Duodenal mucosa (tissue), 2 donors: ENCODE data around the gene NAB2.
"Not testable (repeated sequence)": the region's sequence is repeated elsewhere in the genome, so short reads cannot be mapped to it uniquely, and the experiment has no call there.

ENCODE experiments used
- H3K27ac ChIP-seq: one replicate; pipeline ENCODE4 v1.7.0; 2013; ENCODE audit warnings: low read depth, low read length
- H3K27me3 ChIP-seq, 2 donors: one replicate each; pipeline ENCODE4 v1.7.0; 2013; ENCODE audit warnings: low read length in 2 of 2, control low read depth in 1 of 2; ENCODE audit not compliant: insufficient read depth in 2 of 2, control insufficient read depth in 1 of 2
- H3K36me3 ChIP-seq, 2 donors: one replicate each; pipeline ENCODE4 v1.7.0; 2013; ENCODE audit warnings: low read length in 2 of 2, control low read depth in 1 of 2; ENCODE audit not compliant: insufficient read depth in 2 of 2, control insufficient read depth in 1 of 2
- H3K4me1 ChIP-seq, 2 donors: one replicate each; pipeline ENCODE4 v1.7.0; 2013; ENCODE audit warnings: low read length in 2 of 2, control low read depth in 1 of 2; ENCODE audit not compliant: insufficient read depth in 2 of 2, control insufficient read depth in 1 of 2
- H3K4me3 ChIP-seq, 2 donors: one replicate each; pipeline ENCODE4 v1.7.0; 2013; ENCODE audit warnings: low read length in 2 of 2, low read depth in 1 of 2
- H3K9ac ChIP-seq, 2 donors: one replicate each; pipeline ENCODE4 v1.7.0; 2013; ENCODE audit warnings: low read length in 2 of 2, low read depth in 1 of 2
- H3K9me3 ChIP-seq, 2 donors: one replicate each; pipeline ENCODE4 v1.7.0; 2013; ENCODE audit warnings: low read length in 2 of 2, control low read depth in 1 of 2; ENCODE audit not compliant: control insufficient read depth in 1 of 2

The NAB2 gene

GRCh38 chr12:57111031-57111734 lies 22.3 kb downstream of the NAB2 start, which contains the start of gene STAT6:
STAT6 (minus strand) TSS chr12:57111362; CDS start chr12:57108278, 3,084 bp downstream.
- H3K27ac ChIP-seq = peak within 1 kb of the TSS; percentile 99
- peaks cover 27 to 39% of the 10 kb centered on the region in 2 donors for H3K4me1 ChIP-seq
- no peaks in the 10 kb centered on the region for H3K27me3 ChIP-seq
- H3K9ac ChIP-seq = peak within 1 kb of the TSS; percentile 88 to 98
- peak within 1 kb of the TSS; percentile 73 to 98 for H3K4me3 ChIP-seq
- H3K36me3 ChIP-seq = peaks cover 10 to 21% of the 10 kb centered on the region in 2 donors
- no peaks in the 10 kb centered on the region for H3K9me3 ChIP-seq

GRCh38 chr12:57112492-57113294 lies 23.8 kb downstream of the NAB2 start:
- Histone ChIP-seq H3K36me3 (peaks cover 7% of the 10 kb centered on the region in 2 donors), H3K9me3 (no peaks in the 10 kb centered on the region), H3K4me1 (peaks cover 20 to 26% of the 10 kb centered on the region in 2 donors), H3K27ac (peak overlapping the region; percentile 99), H3K9ac (peak overlapping the region in 1 of 2 donors; percentile 98), H3K4me3 (peak overlapping the region; percentile 73 to 98), H3K27me3 (no peaks in the 10 kb centered on the region)

- Histone ChIP-seq H3K9me3 (no peaks in the 10 kb centered on the region), H3K9ac (no peak overlapping the region), H3K27me3 (no peaks in the 10 kb centered on the region), H3K27ac (no peak overlapping the region), H3K4me1 (peaks cover 4 to 5% of the 10 kb centered on the region in 2 donors), H3K4me3 (no peak overlapping the region), H3K36me3 (no peaks in the 10 kb centered on the region)
These were observed 27.8 kb downstream of the NAB2 start for GRCh38 chr12:57116580-57117281.

GRCh38 chr12:57118711-57119271 lies 29.9 kb downstream of the NAB2 start:
- H3K4me3 ChIP-seq = no peak overlapping the region
- no peak overlapping the region for H3K9ac ChIP-seq
- H3K27me3 ChIP-seq = no peaks in the 10 kb centered on the region
- H3K36me3 ChIP-seq = no peaks in the 10 kb centered on the region
- no peak overlapping the region for H3K27ac ChIP-seq
- peaks cover 0 to 4% of the 10 kb centered on the region in 2 donors for H3K4me1 ChIP-seq
- no peaks in the 10 kb centered on the region for H3K9me3 ChIP-seq

- no peak overlapping the region for H3K9ac ChIP-seq
- H3K4me1 ChIP-seq = peaks cover under 1 to 4% of the 10 kb centered on the region in 2 donors
- no peak overlapping the region for H3K27ac ChIP-seq
- no peaks in the 10 kb centered on the region for H3K9me3 ChIP-seq
- H3K27me3 ChIP-seq = no peaks in the 10 kb centered on the region
- no peaks in the 10 kb centered on the region for H3K36me3 ChIP-seq
- no peak overlapping the region for H3K4me3 ChIP-seq
These were observed 30.6 kb downstream of the NAB2 start for GRCh38 chr12:57119294-57120085.

GRCh38 chr12:57120718-57121117 lies 31.8 kb downstream of the NAB2 start:
- not testable (repeated sequence) for H3K27ac ChIP-seq, H3K36me3 ChIP-seq, H3K9me3 ChIP-seq, H3K4me3 ChIP-seq, H3K27me3 ChIP-seq, H3K4me1 ChIP-seq, H3K9ac ChIP-seq

GRCh38 chr12:57123813-57124212 lies 34.9 kb downstream of the NAB2 start:
- Histone ChIP-seq H3K27ac (no peak overlapping the region), H3K27me3 (no peaks in the 10 kb centered on the region), H3K9me3 (no peaks in the 10 kb centered on the region), H3K4me1 (peaks cover 10 to 13% of the 10 kb centered on the region in 2 donors), H3K4me3 (no peak overlapping the region), H3K36me3 (no peaks in the 10 kb centered on the region), H3K9ac (no peak overlapping the region)

- no peak overlapping the region for H3K9ac ChIP-seq
- H3K4me1 ChIP-seq = peaks cover 10 to 13% of the 10 kb centered on the region in 2 donors
- H3K4me3 ChIP-seq = no peak overlapping the region
- no peak overlapping the region for H3K27ac ChIP-seq
- H3K36me3 ChIP-seq = no peaks in the 10 kb centered on the region
- no peaks in the 10 kb centered on the region for H3K27me3 ChIP-seq
- H3K9me3 ChIP-seq = no peaks in the 10 kb centered on the region
These were observed 35.5 kb downstream of the NAB2 start for GRCh38 chr12:57124261-57124877.

GRCh38 chr12:57126061-57126460 lies 37.1 kb downstream of the NAB2 start:
- H3K27ac ChIP-seq = no peak overlapping the region
- no peaks in the 10 kb centered on the region for H3K27me3 ChIP-seq
- no peaks in the 10 kb centered on the region for H3K36me3 ChIP-seq
- H3K9ac ChIP-seq = no peak overlapping the region
- H3K9me3 ChIP-seq = no peaks in the 10 kb centered on the region
- peaks cover 27 to 30% of the 10 kb centered on the region in 2 donors for H3K4me1 ChIP-seq
- H3K4me3 ChIP-seq = no peak overlapping the region
